B cell (primary cell): ENCODE results near the gene ANLN. TPM values are rescaled to one million over a fixed set of nuclear protein-coding genes. Genes with fewer than 3 reads are reported as not detected.

Source experiments
- ATAC-seq: fragments of 200-7000 bp; cut with Tn5 transposase; one replicate; pipeline ENCODE4 v1.10.0; 2021; ENCODE audit warnings: low read depth, mild to moderate bottlenecking, moderate number of reproducible peaks, moderate library complexity
- CTCF ChIA-PET: fragments of 350-600 bp; sonication (Branson Sonifier 250); formaldehyde crosslinking; loops from one replicate; lab custom pipeline; 2021; ENCODE audit warnings: antibody characterized with exemption, inconsistent platforms; lab: Charles Lee
- POLR2A ChIA-PET: fragments of 350-600 bp; sonication (Branson Sonifier 250); formaldehyde crosslinking; loops from one replicate; lab custom pipeline; 2021; ENCODE audit warnings: antibody characterized with exemption; lab: Charles Lee
- DNase-seq: peaks from one replicate; pipeline ENCODE4 v3.0.0; 2013
- H2AFZ ChIP-seq: 2 replicates; pipeline ENCODE4 v1.6.1; 2012; ENCODE audit warnings: mild to moderate bottlenecking, low read depth, low read length; ENCODE audit not compliant: insufficient read depth, poor library complexity, severe bottlenecking
- H3K27ac ChIP-seq, 2 donors: 1 replicate in 1 of 2; 2 replicates in 1 of 2; pipeline ENCODE4 v1.5.1; 2012 to 2013; ENCODE audit warnings: low read length in 2 of 2, mild to moderate bottlenecking in 2 of 2, moderate library complexity in 1 of 2
- H3K27me3 ChIP-seq, 4 experiments: fragments of 200-600 bp in 1 of 4; sonication (generic) in 1 of 4; replicated peaks in 1 of 4; 1 replicate in 2 of 4; 2 replicates in 2 of 4; pipeline versions ENCODE4 v1.6.1 to v1.7.0; 2013 to 2016; ENCODE audit warnings: low read length in 3 of 4, mild to moderate bottlenecking in 2 of 4, mixed read lengths in 1 of 4, moderate library complexity in 1 of 4; ENCODE audit not compliant: insufficient read depth in 4 of 4, control insufficient read depth in 3 of 4; ENCODE audit errors: control extremely low read depth in 1 of 4
- H3K36me3 ChIP-seq, 2 experiments: replicated peaks in 1 of 2; 1 replicate in 1 of 2; 2 replicates in 1 of 2; pipeline versions ENCODE4 v1.6.1 to v1.7.1; 2013; ENCODE audit warnings: low read length in 1 of 2; ENCODE audit not compliant: insufficient read depth in 2 of 2, control insufficient read depth in 1 of 2; ENCODE audit errors: control extremely low read depth in 1 of 2, extremely low read depth in 1 of 2
- H3K4me1 ChIP-seq, 2 donors: fragments of 200-600 bp in 1 of 2; sonication (generic) in 1 of 2; 1 replicate in 1 of 2; 2 replicates in 1 of 2; pipeline versions ENCODE4 v1.5.1 to v1.6.1; 2013 to 2017; ENCODE audit warnings: low read length in 2 of 2; ENCODE audit not compliant: control insufficient read depth in 2 of 2, insufficient read depth in 2 of 2
- H3K4me2 ChIP-seq: replicated peaks from 2 replicates; pipeline ENCODE3; 2012; ENCODE audit warnings: mild to moderate bottlenecking, low read depth, low read length; ENCODE audit not compliant: poor library complexity, severe bottlenecking
- H3K4me3 ChIP-seq, 5 experiments: fragments of 200-600 bp in 1 of 5; sonication (generic) in 1 of 5; 1 replicate in 3 of 5; 2 replicates in 2 of 5; pipeline versions ENCODE4 v1.5.1 to v1.7.0; 2011 to 2016; ENCODE audit warnings: low read length in 4 of 5, mild to moderate bottlenecking in 4 of 5, low read depth in 2 of 5, control low read depth in 1 of 5, moderate library complexity in 1 of 5; ENCODE audit not compliant: insufficient read depth in 1 of 5; ENCODE audit errors: control extremely low read depth in 1 of 5, extremely low read depth in 1 of 5
- H3K79me2 ChIP-seq: fragments of 200-600 bp; sonication (generic); one replicate; pipeline ENCODE4 v1.6.0; 2016; ENCODE audit warnings: low read length; ENCODE audit not compliant: control insufficient read depth, insufficient read depth
- H3K9ac ChIP-seq: fragments of 200-600 bp; sonication (generic); 2 replicates; pipeline ENCODE4 v1.6.1; 2017; ENCODE audit warnings: mild to moderate bottlenecking, low read length, moderate library complexity
- H3K9me3 ChIP-seq, 3 donors: one replicate each; pipeline versions ENCODE4 v1.6.1 to v1.7.1; 2013; ENCODE audit warnings: low read length in 2 of 3; ENCODE audit not compliant: control insufficient read depth in 2 of 3, insufficient read depth in 1 of 3; ENCODE audit errors: control extremely low read depth in 1 of 3
- H4K20me1 ChIP-seq: 2 replicates; pipeline ENCODE4 v1.6.0; 2012; ENCODE audit warnings: mild to moderate bottlenecking, low read length; ENCODE audit not compliant: insufficient read depth, control insufficient read depth, poor library complexity, severe bottlenecking
- H3K27ac Mint-ChIP-seq: one replicate; pipeline ENCODE4 v1.8.0; 2021; ENCODE audit warnings: mixed read lengths
- H3K27me3 Mint-ChIP-seq: one replicate; pipeline ENCODE4 v1.8.0; 2021; ENCODE audit warnings: mixed read lengths
- H3K4me1 Mint-ChIP-seq: one replicate; pipeline ENCODE4 v1.8.0; 2021; ENCODE audit warnings: mixed read lengths
- H3K4me3 Mint-ChIP-seq: one replicate; pipeline ENCODE4 v1.8.0; 2021; ENCODE audit warnings: mixed read lengths
- H3K9me3 Mint-ChIP-seq: one replicate; pipeline ENCODE4 v1.8.0; 2022; ENCODE audit warnings: mixed read lengths; ENCODE audit not compliant: insufficient read depth
- EZH2 ChIP-seq: IDR thresholded peaks from 2 replicates; pipeline ENCODE4 v1.6.1; 2012; ENCODE audit warnings: borderline replicate concordance, low read depth, mild to moderate bottlenecking, moderate library complexity, low read length; ENCODE audit not compliant: insufficient read depth, poor library complexity, severe bottlenecking
- WGBS: methylation state at CpG from one replicate; pipeline ENCODE4 v1.1.5; 2013; ENCODE audit warnings: missing lambda C conversion rate; ENCODE audit not compliant: insufficient coverage; 5-methylcytosine and 5-hydroxymethylcytosine counted together
- intact Hi-C: fragments of 100-400 bp; cut with micrococcal nuclease; formaldehyde crosslinking; loops from one replicate; pipeline ENCODE4 v1.10.0; 2022
- polyA plus RNA-seq: library from polyadenylated mRNA; depleted of rRNA; stranded (reverse); fragments of >200 nt; gene quantifications from 2 replicates; pipeline ENCODE4 v1.2.3, GENCODE V29; 2012
- total RNA-seq, 2 donors: library from RNA; stranded (reverse); fragments of 120-200 nt in 1 of 2; gene quantifications; 1 replicate in 1 of 2; 2 replicates in 1 of 2; pipeline versions ENCODE4 v1.2.3 to v1.2.4, GENCODE V29; 2013 to 2022
- TF ChIP-seq, protein P1 (sequence below): fragments of 200-600 bp; IDR thresholded peaks from one replicate; pipeline ENCODE4 v1.8.0; 2022; ENCODE audit warnings: antibody characterized with exemption, mild to moderate bottlenecking

The ANLN gene
- total and polyA plus RNA-seq, 2 donors (not counting 1 experiment from before 2014, with no cell fraction given) = 0.19 to 0.32 TPM

DNA sequence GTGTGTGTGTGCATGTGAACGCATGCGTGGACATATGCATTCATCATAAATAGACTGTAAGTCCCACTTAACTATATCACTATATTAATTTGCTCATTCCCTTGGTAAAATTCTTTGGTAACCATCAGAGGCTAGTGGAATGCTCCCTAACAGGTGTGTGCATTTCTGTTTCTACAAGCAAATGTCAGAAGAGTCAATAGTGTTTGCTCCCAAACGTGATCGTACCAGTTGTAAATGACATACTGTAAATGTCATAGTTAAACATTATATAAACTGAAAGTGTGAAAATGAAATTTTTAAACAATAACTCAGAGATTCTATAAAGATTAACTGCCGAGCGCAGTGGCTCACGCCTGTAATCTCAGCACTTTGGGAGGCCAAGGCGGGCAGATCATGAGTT, 94.6 kb downstream of the ANLN start:
- WGBS = 86% methylated on average over 4 of the region's 8 CpGs

DNA sequence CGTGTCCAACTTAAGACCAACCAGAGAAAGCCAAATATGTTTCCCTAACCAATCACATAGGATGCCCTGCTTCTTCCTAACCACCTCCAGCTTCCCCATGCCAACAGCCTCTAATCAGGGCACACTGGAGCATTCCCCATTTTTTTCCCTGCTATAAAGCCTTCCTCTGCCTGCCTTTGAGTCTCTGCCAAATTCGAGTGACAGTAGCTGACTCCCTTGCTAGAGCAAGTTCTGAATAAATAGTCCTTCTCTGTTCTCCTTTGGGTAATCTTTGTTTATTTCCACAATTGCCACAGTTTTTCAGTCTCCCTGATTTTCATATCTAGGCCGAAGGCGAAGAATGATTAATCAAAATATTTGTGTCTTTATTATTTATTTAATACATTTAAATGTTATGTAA, 96.7 kb downstream of the ANLN start:
- Histone ChIP-seq H3K27me3 (no peaks in the 10 kb centered on the region), H3K4me1 (no peaks in the 10 kb centered on the region), H3K79me2 (no peaks in the 10 kb centered on the region), H4K20me1 (no peaks in the 10 kb centered on the region), H3K4me2 (no peak overlapping the region), H3K27ac (no peak overlapping the region), H3K36me3 (no peaks in the 10 kb centered on the region), H3K9ac (no peak overlapping the region), H3K9me3 (no peaks in the 10 kb centered on the region), H3K4me3 (no peak overlapping the region), H2AFZ (no peak overlapping the region)
- H3K4me3 Mint-ChIP-seq = no peak overlapping the region
- no peak for DNase-seq
- POLR2A ChIA-PET = no interaction called here
- WGBS = 87% methylated on average over 1 of the region's 4 CpGs
- no peak for ATAC-seq
- H3K9me3 Mint-ChIP-seq = no peaks in the 10 kb centered on the region
- TF ChIP-seq, protein P1, sequence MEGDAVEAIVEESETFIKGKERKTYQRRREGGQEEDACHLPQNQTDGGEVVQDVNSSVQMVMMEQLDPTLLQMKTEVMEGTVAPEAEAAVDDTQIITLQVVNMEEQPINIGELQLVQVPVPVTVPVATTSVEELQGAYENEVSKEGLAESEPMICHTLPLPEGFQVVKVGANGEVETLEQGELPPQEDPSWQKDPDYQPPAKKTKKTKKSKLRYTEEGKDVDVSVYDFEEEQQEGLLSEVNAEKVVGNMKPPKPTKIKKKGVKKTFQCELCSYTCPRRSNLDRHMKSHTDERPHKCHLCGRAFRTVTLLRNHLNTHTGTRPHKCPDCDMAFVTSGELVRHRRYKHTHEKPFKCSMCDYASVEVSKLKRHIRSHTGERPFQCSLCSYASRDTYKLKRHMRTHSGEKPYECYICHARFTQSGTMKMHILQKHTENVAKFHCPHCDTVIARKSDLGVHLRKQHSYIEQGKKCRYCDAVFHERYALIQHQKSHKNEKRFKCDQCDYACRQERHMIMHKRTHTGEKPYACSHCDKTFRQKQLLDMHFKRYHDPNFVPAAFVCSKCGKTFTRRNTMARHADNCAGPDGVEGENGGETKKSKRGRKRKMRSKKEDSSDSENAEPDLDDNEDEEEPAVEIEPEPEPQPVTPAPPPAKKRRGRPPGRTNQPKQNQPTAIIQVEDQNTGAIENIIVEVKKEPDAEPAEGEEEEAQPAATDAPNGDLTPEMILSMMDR = no peak
- no peak for TF ChIP-seq EZH2
- peaks cover 13% of the 10 kb centered on the region for H3K27me3 Mint-ChIP-seq
- no peak overlapping the region for H3K27ac Mint-ChIP-seq
- no peaks in the 10 kb centered on the region for H3K4me1 Mint-ChIP-seq
- intact Hi-C loops = loop anchor here (2.0 to 10.0 kb wide), 3 partner anchors 498 to 1346 kb away; no protein-coding TSS in a partner anchor
- CTCF ChIA-PET = interaction anchor here (1.1 to 8.8 kb wide), 3 partner anchors 167 to 713 kb away, joined by 3 to 118 read pairs (median 110); no protein-coding TSS in a partner anchor

More for the DNA sequence above, 94.6 kb downstream of the ANLN start:
- DNase-seq (no peak), ATAC-seq (no peak)
- Histone ChIP-seq H3K9ac (no peak overlapping the region), H3K4me3 (no peak overlapping the region), H3K4me1 (no peaks in the 10 kb centered on the region), H3K4me2 (no peak overlapping the region), H3K36me3 (no peaks in the 10 kb centered on the region), H2AFZ (no peak overlapping the region), H3K27ac (no peak overlapping the region), H3K79me2 (no peaks in the 10 kb centered on the region), H3K27me3 (no peaks in the 10 kb centered on the region), H3K9me3 (no peaks in the 10 kb centered on the region), H4K20me1 (no peaks in the 10 kb centered on the region)
- H3K4me1 Mint-ChIP-seq = no peaks in the 10 kb centered on the region
- H3K27me3 Mint-ChIP-seq = peaks cover 13% of the 10 kb centered on the region
- ChIA-PET POLR2A (no interaction called here), CTCF (interaction anchor here (1.5 to 8.8 kb wide), 3 partner anchors 10 to 716 kb away, joined by 4 to 118 read pairs (median 110); no protein-coding TSS in a partner anchor)
- intact Hi-C loops = loop anchor here (10.0 kb wide), 2 partner anchors 501 to 1031 kb away; no protein-coding TSS in a partner anchor
- no peak overlapping the region for H3K27ac Mint-ChIP-seq
- peaks cover under 1% of the 10 kb centered on the region for H3K9me3 Mint-ChIP-seq
- H3K4me3 Mint-ChIP-seq = no peak overlapping the region
- no peak for TF ChIP-seq EZH2
- TF ChIP-seq, protein P1 = no peak
